ENCODE data around the gene ZNF33B.
"Not testable (repeated sequence)": the region's sequence is repeated elsewhere in the genome, so short reads cannot be mapped to it uniquely, and the experiment has no call there.

The ZNF33B gene

DNA sequence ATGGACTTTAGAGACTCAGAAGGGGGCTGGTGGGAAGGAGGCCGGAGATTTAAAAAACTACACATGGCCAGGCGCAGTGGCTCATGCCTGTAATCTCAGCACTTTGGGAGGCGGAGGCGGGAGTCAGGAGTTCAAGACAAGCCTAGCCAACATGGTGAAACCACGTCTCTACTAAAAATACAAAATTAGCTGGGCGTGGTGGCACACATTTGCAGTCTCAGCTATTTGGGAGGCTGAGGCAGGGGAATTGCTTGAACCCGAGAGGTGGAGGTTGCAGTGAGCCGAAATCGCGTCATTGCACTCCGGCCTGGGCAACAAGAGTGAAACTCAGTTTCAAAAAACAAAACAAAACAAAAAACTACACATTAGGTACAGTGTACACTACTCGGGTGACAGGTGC, 84.8 kb downstream of the ZNF33B start:
- not testable (repeated sequence) for DNase-seq (ENCODE audit: low read depth, low spot score); H3K36me3 ChIP-seq (ENCODE audit: control insufficient read depth, insufficient read depth, low read length); H3K4me3 ChIP-seq (ENCODE audit: low read length); H3K27ac ChIP-seq (ENCODE audit: low read length); H3K4me1 ChIP-seq (ENCODE audit: control insufficient read depth, insufficient read depth, low read length); H3K27me3 ChIP-seq (ENCODE audit: control insufficient read depth, insufficient read depth, low read length); H3K9me3 ChIP-seq (ENCODE audit: control insufficient read depth, insufficient read depth, low read length)
- no CpG with 5 or more reads among the region's 12 CpGs for WGBS (ENCODE audit: insufficient coverage, insufficient read length)

DNA sequence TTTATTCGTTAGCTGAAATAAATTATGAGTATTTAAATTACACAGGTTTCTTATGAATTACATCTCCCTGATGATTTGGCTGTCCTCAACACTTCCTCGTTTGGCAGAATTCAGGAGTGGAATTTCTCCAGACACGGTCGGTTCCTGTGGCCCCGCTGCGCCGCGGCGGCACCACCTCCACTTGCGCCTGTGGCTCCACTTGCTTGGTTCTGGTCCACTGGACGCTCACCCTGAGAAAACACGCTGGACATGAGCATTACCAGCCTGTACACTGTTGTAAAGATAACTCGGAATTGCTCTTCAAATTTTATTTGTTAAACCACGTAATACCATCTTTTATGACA, 85.3 kb downstream of the ZNF33B start:
- H3K27ac ChIP-seq (ENCODE audit: low read length) = no peak overlapping the region
- no CpG with 5 or more reads among the region's 14 CpGs for WGBS (ENCODE audit: insufficient coverage, insufficient read length)

DNA sequence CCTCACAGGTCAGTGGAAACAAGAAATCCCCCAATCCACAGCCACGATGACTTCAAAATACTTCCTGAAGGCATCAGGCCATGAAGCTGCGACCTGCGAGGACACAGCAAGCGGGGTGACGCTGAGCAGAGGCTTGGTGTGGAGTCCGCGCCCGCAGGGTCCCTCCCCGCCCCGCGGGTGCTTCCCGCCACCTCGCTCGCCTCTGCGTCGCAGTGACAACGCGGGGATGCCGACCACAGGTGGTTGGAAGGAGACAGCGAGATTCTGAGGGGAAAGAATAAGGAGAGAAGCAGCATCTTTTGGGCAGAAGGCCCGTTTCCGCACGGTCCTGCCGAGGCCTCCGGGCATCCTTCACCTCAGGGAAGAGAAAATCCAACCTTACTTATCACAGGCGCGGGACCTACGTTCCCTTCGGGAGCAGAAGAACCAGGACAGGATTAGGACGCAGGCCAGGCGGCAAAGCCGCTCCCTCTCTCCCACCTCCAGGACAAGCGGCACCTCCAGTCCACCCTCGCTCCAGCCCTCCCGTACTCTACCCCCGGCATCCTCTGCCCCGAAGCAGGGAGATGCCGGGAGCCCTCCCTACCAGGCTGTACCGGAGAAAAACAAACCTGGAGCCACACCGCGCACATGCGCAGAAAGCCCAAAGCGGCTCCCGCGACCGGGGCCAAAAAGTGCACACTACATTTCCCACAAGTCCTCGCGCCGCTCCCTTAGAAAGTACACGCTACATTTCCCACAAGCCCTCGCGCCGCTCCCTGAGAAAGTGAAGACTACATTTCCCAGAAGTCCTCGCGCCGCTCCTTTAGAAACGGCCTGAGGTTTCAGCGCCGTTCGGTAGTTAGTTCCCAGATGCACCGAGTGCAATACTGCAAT, 85.9 kb downstream of the ZNF33B start:
- no peak overlapping the region for H3K27ac ChIP-seq (ENCODE audit: low read length)
- no CpG with 5 or more reads among the region's 61 CpGs for WGBS (ENCODE audit: insufficient coverage, insufficient read length)

More for the DNA sequence above, 85.3 kb downstream of the ZNF33B start:
- H3K27me3 ChIP-seq (ENCODE audit: control insufficient read depth, insufficient read depth, low read length) = no peaks in the 10 kb centered on the region
- H3K9me3 ChIP-seq (ENCODE audit: control insufficient read depth, insufficient read depth, low read length) = no peaks in the 10 kb centered on the region
- DNase-seq (ENCODE audit: low read depth, low spot score) = no peak
- peak overlapping the region; percentile 48; the same call in 1 of the 2 replicates for H3K4me3 ChIP-seq (ENCODE audit: low read length)
- peaks cover 2% of the 10 kb centered on the region for H3K4me1 ChIP-seq (ENCODE audit: control insufficient read depth, insufficient read depth, low read length)
- no peaks in the 10 kb centered on the region for H3K36me3 ChIP-seq (ENCODE audit: control insufficient read depth, insufficient read depth, low read length)

DNA sequence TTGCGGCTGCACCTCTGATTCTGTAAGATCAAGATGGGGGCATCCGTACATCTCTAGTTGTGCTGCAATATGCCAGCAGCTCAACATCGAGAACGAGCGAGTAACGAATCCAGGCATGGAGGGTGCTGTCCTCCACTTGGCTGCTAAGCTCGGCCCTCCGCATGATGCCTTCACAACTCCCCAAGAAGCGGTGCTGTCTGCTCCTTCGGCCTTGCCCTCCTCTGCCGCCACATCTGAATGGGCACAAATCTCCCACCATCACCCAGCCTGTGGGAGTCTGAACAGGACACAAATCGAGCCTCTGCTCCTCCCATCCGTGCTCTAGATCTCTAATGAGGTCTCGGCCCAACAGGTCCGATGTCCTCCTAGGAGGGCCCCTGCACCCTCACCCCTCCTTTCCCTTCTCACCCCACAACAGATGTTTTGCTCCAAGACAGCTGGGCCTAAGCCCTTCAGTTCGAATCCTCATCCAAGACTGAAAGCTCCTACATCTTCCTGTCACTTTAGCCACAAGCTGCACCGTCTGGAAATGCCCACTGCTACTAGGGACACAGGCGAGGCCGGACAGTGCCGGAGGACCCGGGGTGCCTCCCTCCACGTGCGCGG, 86.7 kb downstream of the ZNF33B start:
- Histone ChIP-seq H3K36me3 (ENCODE audit: control insufficient read depth, insufficient read depth, low read length) (no peaks in the 10 kb centered on the region), H3K9me3 (ENCODE audit: control insufficient read depth, insufficient read depth, low read length) (no peaks in the 10 kb centered on the region), H3K27ac (ENCODE audit: low read length) (no peak overlapping the region), H3K4me1 (ENCODE audit: control insufficient read depth, insufficient read depth, low read length) (peaks cover 2% of the 10 kb centered on the region), H3K4me3 (ENCODE audit: low read length) (peak overlapping the region; percentile 92; the same call in 1 of the 2 replicates), H3K27me3 (ENCODE audit: control insufficient read depth, insufficient read depth, low read length) (no peaks in the 10 kb centered on the region)
- no peak for DNase-seq (ENCODE audit: low read depth, low spot score)
- no CpG with 5 or more reads among the region's 24 CpGs for WGBS (ENCODE audit: insufficient coverage, insufficient read length)

More for the DNA sequence above, 85.9 kb downstream of the ZNF33B start:
- Histone ChIP-seq H3K4me1 (ENCODE audit: control insufficient read depth, insufficient read depth, low read length) (peaks cover 2% of the 10 kb centered on the region), H3K4me3 (ENCODE audit: low read length) (peak overlapping the region; percentile 92; the same call in 1 of the 2 replicates), H3K9me3 (ENCODE audit: control insufficient read depth, insufficient read depth, low read length) (no peaks in the 10 kb centered on the region), H3K27me3 (ENCODE audit: control insufficient read depth, insufficient read depth, low read length) (no peaks in the 10 kb centered on the region), H3K36me3 (ENCODE audit: control insufficient read depth, insufficient read depth, low read length) (no peaks in the 10 kb centered on the region)
- DNase-seq (ENCODE audit: low read depth, low spot score) = peak; percentile 93

DNA sequence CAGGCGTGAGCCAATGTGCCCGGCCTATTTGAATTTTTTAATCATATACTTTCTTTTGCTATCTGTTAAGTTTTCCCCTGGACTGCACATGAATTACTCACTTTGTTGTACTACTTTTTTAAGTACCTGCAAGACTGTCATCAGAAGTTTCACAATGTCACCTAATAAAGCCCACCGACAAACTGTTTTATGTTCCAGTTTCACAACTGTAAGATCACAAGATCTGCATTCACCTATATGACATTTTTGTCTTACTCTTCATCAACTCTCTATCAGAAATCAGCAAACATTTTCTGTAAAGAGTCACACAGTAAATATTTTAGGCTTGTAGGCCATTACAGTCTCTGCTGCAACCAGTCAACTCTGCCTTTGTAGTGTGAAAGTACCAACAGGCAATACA, 88.5 kb downstream of the ZNF33B start:
- Histone ChIP-seq H3K36me3 (ENCODE audit: control insufficient read depth, insufficient read depth, low read length) (no peaks in the 10 kb centered on the region), H3K4me1 (ENCODE audit: control insufficient read depth, insufficient read depth, low read length) (peaks cover 2% of the 10 kb centered on the region), H3K27me3 (ENCODE audit: control insufficient read depth, insufficient read depth, low read length) (no peaks in the 10 kb centered on the region), H3K27ac (ENCODE audit: low read length) (no peak overlapping the region), H3K9me3 (ENCODE audit: control insufficient read depth, insufficient read depth, low read length) (no peaks in the 10 kb centered on the region), H3K4me3 (ENCODE audit: low read length) (no peak overlapping the region)
- no CpG with 5 or more reads among the region's 3 CpGs for WGBS (ENCODE audit: insufficient coverage, insufficient read length)
- no peak for DNase-seq (ENCODE audit: low read depth, low spot score)

DNA sequence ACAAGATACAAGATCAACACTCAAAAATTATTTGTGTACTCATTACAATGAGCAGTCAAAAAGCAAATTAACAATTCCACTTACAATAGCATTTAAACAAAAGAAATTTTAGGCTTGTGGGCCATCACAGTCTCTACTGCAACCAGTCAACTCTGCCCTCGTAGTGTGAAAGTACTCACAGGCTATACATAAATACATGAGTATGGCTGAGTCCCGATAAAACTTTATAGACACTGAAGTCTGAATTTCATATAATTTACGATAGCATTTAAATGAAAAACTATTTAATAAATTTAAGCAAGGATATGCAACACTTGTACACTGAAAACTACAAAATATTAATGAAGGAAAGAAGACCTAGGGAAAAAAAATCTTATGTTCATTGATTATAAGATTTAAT, 90.1 kb downstream of the ZNF33B start:
- H3K27ac ChIP-seq (ENCODE audit: low read length) = no peak overlapping the region
- no CpG with 5 or more reads among the region's 3 CpGs for WGBS (ENCODE audit: insufficient coverage, insufficient read length)
- no peaks in the 10 kb centered on the region for H3K9me3 ChIP-seq (ENCODE audit: control insufficient read depth, insufficient read depth, low read length)
- no peaks in the 10 kb centered on the region for H3K36me3 ChIP-seq (ENCODE audit: control insufficient read depth, insufficient read depth, low read length)
- H3K4me1 ChIP-seq (ENCODE audit: control insufficient read depth, insufficient read depth, low read length) = peaks cover 2% of the 10 kb centered on the region
- DNase-seq (ENCODE audit: low read depth, low spot score) = no peak
- H3K27me3 ChIP-seq (ENCODE audit: control insufficient read depth, insufficient read depth, low read length) = no peaks in the 10 kb centered on the region
- no peak overlapping the region for H3K4me3 ChIP-seq (ENCODE audit: low read length)

DNA sequence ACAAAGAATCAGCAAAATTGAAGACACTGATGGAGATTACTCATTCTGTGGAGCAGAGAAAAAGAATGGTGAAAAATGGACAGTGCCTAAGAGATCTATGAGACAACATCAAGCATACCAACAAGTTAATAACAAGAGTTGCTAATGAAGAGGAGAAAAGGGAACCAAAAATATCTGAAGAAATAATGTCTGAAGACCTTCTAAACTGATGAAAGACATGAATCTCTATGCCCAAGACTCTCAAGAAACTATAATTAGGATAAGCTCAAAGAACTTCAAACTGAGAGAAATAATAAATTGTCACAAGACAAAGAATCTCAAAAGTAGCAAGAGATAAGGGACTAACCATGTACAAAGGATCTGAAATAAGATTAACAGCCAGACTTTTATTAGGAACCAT, 93.4 kb downstream of the ZNF33B start:
- no peak for DNase-seq (ENCODE audit: low read depth, low spot score)

DNA sequence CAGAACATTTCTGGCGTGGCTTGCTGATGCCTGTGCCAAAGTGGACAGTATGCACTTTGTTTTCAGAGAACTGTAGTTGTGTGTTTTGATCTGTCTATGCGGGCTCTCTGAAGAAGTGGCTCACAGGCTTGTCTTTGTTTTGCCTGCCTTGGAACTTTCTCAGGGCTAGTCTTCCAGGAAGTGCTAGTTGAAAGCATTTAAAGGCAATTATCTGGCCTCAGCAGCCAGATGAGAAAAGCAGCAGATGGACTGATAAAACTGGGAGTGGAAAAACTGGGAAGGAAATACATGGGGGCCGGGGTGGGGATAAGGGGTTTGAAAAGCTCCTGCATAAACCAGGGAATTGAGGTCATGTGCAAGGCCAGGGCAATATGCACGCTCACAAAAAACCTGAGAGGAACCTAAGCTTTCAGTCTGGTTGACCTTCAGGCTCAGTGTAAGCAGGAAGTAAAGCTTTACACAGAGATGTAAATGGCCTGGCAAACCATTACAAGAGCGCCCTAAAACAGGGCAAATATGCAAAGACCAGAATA, 94.5 kb downstream of the ZNF33B start:
- no peak for DNase-seq (ENCODE audit: low read depth, low spot score)
- Histone ChIP-seq H3K27me3 (ENCODE audit: control insufficient read depth, insufficient read depth, low read length) (no peaks in the 10 kb centered on the region), H3K4me1 (ENCODE audit: control insufficient read depth, insufficient read depth, low read length) (no peaks in the 10 kb centered on the region), H3K4me3 (ENCODE audit: low read length) (no peak overlapping the region), H3K36me3 (ENCODE audit: control insufficient read depth, insufficient read depth, low read length) (0 out of 2 replicates have a peak, but pooled peaks cover 2% of the 10 kb centered on the region), H3K9me3 (ENCODE audit: control insufficient read depth, insufficient read depth, low read length) (peaks cover 4% of the 10 kb centered on the region), H3K27ac (ENCODE audit: low read length) (no peak overlapping the region)
- WGBS (ENCODE audit: insufficient coverage, insufficient read length) = no CpG with 5 or more reads among the region's 5 CpGs

More for the DNA sequence above, 93.4 kb downstream of the ZNF33B start:
- H3K27ac ChIP-seq (ENCODE audit: low read length) = no peak overlapping the region
- H3K4me3 ChIP-seq (ENCODE audit: low read length) = no peak overlapping the region
- no peaks in the 10 kb centered on the region for H3K4me1 ChIP-seq (ENCODE audit: control insufficient read depth, insufficient read depth, low read length)
- no peaks in the 10 kb centered on the region; the same call in 1 of the 2 replicates for H3K9me3 ChIP-seq (ENCODE audit: control insufficient read depth, insufficient read depth, low read length)
- no peaks in the 10 kb centered on the region for H3K27me3 ChIP-seq (ENCODE audit: control insufficient read depth, insufficient read depth, low read length)
- no peaks in the 10 kb centered on the region for H3K36me3 ChIP-seq (ENCODE audit: control insufficient read depth, insufficient read depth, low read length)
